Calu3 (cell line): ENCODE measurements around the gene GCSAML. TPM values are rescaled to one million over a fixed set of nuclear protein-coding genes. Genes with fewer than 3 reads are reported as not detected.

Experiments used
- BruUV-seq: library from RNA; stranded (reverse); fragments of 400-500 nt; replicated peaks from 2 replicates; lab custom pipeline; 2021; lab: Mats Ljungman, UMichigan
- CTCF ChIA-PET: fragments of 300-600 bp; sonication (Branson Sonifier 250); formaldehyde crosslinking; loops from one replicate; lab custom pipeline; 2022; ENCODE audit warnings: antibody characterized with exemption; lab: Charles Lee
- DNase-seq: peaks from one replicate; pipeline ENCODE4 v3.0.0; 2022
- H3K27ac Mint-ChIP-seq: one replicate; pipeline ENCODE4 v1.8.0; 2022; ENCODE audit warnings: mixed read lengths; ENCODE audit not compliant: unreplicated experiment
- H3K27me3 Mint-ChIP-seq: one replicate; pipeline ENCODE4 v1.8.0; 2022; ENCODE audit warnings: mixed read lengths; ENCODE audit not compliant: unreplicated experiment
- H3K36me3 Mint-ChIP-seq: one replicate; pipeline ENCODE4 v1.8.0; 2022; ENCODE audit warnings: mild to moderate bottlenecking, moderate library complexity, mixed read lengths; ENCODE audit not compliant: insufficient read depth, unreplicated experiment
- H3K4me1 Mint-ChIP-seq: one replicate; pipeline ENCODE4 v1.8.0; 2022; ENCODE audit warnings: mild to moderate bottlenecking, low read depth, mixed read lengths; ENCODE audit not compliant: unreplicated experiment
- H3K4me3 Mint-ChIP-seq: one replicate; pipeline ENCODE4 v1.8.0; 2022; ENCODE audit warnings: mild to moderate bottlenecking, low read depth, moderate library complexity, mixed read lengths; ENCODE audit not compliant: unreplicated experiment
- H3K9me3 Mint-ChIP-seq: one replicate; pipeline ENCODE4 v1.8.0; 2022; ENCODE audit warnings: low read depth, mixed read lengths; ENCODE audit not compliant: unreplicated experiment
- intact Hi-C: fragments of 100-400 bp; cut with micrococcal nuclease; formaldehyde crosslinking; loops from one replicate; pipeline ENCODE4 v1.10.0; 2022; ENCODE audit not compliant: unreplicated experiment
- total RNA-seq: library from RNA; stranded (reverse); gene quantifications from 2 replicates; pipeline ENCODE4 v1.2.3, GENCODE V29; 2022
- TF ChIP-seq, protein P1 (sequence below): fragments of 200-600 bp; IDR thresholded peaks from one replicate; pipeline ENCODE4 v1.8.0; 2022; ENCODE audit warnings: antibody characterized with exemption; ENCODE audit not compliant: unreplicated experiment

The GCSAML gene
- total RNA-seq, 1 experiment from 2014 or later: not detected

DNA sequence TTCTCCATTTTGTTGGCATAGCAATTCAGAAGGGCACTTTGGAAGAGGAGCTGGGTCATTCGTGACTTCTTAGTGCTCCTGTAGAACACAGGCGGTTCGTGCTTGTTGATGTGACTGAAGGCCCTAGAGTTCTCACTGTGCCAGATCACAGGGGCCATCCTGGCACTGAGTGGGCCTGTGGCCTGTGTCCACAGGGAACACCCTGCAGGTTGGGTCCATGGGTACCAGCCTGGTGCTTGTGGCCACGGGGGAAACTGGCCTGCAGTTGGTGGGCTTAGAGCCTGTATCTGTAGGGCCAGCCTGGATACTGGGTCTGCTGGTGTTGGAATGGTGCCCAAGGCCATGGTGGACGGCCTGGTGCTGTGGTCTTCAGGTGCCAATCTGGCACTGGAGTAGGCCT lies 65.7 kb downstream of the GCSAML start:
- H3K36me3 Mint-ChIP-seq: no peaks in the 10 kb centered on the region

More for the DNA sequence above, 65.7 kb downstream of the GCSAML start:
- Mint-ChIP-seq H3K4me3 (no peak overlapping the region), H3K9me3 (peaks cover 19% of the 10 kb centered on the region), H3K4me1 (no peaks in the 10 kb centered on the region), H3K27ac (no peak overlapping the region), H3K27me3 (no peaks in the 10 kb centered on the region)
- TF ChIP-seq, protein P1, sequence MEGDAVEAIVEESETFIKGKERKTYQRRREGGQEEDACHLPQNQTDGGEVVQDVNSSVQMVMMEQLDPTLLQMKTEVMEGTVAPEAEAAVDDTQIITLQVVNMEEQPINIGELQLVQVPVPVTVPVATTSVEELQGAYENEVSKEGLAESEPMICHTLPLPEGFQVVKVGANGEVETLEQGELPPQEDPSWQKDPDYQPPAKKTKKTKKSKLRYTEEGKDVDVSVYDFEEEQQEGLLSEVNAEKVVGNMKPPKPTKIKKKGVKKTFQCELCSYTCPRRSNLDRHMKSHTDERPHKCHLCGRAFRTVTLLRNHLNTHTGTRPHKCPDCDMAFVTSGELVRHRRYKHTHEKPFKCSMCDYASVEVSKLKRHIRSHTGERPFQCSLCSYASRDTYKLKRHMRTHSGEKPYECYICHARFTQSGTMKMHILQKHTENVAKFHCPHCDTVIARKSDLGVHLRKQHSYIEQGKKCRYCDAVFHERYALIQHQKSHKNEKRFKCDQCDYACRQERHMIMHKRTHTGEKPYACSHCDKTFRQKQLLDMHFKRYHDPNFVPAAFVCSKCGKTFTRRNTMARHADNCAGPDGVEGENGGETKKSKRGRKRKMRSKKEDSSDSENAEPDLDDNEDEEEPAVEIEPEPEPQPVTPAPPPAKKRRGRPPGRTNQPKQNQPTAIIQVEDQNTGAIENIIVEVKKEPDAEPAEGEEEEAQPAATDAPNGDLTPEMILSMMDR: no peak
- BruUV-seq: no TSS peak
- DNase-seq: no peak
- intact Hi-C loops: no loop called here
- CTCF ChIA-PET: no interaction called here

Other genes with a start within 250 kb of the GCSAML start
- 33.4 and 36.9 TPM in 2 replicates for gene ZNF496, start 217.3 kb upstream of the GCSAML start, total RNA-seq
- 0.26 and 0.32 TPM in 2 replicates for gene NLRP3, start 133.0 kb upstream of the GCSAML start, total RNA-seq
- not detected in 2 replicates for gene OR2B11, start 91.0 kb upstream of the GCSAML start, total RNA-seq
- not detected in 2 replicates for gene OR2C3, start 12.7 kb upstream of the GCSAML start, total RNA-seq
- not detected in 2 replicates for gene OR2G2, start 39.2 kb downstream of the GCSAML start, total RNA-seq
- gene OR2G3, start 56.5 kb downstream of the GCSAML start, total RNA-seq: not detected in 2 replicates
- not detected in 2 replicates for gene OR13G1, start 130.6 kb downstream of the GCSAML start, total RNA-seq
- not detected in 2 replicates for gene OR6F1, start 167.5 kb downstream of the GCSAML start, total RNA-seq
- gene OR14K1, start 189.5 kb downstream of the GCSAML start, total RNA-seq: not detected in 2 replicates
- not detected in 2 replicates for gene OR14A2, start 199.0 kb downstream of the GCSAML start, total RNA-seq
- not detected in 2 replicates for gene OR1C1, start 211.4 kb downstream of the GCSAML start, total RNA-seq